AG10803 (cell line): ENCODE data around the gene NSD2.

Experiments used
- DNase-seq: peaks from one replicate; pipeline ENCODE4 v3.0.0; 2010; ENCODE audit warnings: low read depth
- H3K4me3 ChIP-seq: 2 replicates; pipeline ENCODE4 v1.5.1; 2011; ENCODE audit warnings: mild to moderate bottlenecking, low read length, control low read depth
- TF ChIP-seq, protein P1 (sequence below): conservative IDR thresholded peaks from 2 replicates; pipeline ENCODE4 v1.5.1; 2011; ENCODE audit warnings: mild to moderate bottlenecking, low read length, control low read depth, inconsistent platforms

The NSD2 gene

DNA sequence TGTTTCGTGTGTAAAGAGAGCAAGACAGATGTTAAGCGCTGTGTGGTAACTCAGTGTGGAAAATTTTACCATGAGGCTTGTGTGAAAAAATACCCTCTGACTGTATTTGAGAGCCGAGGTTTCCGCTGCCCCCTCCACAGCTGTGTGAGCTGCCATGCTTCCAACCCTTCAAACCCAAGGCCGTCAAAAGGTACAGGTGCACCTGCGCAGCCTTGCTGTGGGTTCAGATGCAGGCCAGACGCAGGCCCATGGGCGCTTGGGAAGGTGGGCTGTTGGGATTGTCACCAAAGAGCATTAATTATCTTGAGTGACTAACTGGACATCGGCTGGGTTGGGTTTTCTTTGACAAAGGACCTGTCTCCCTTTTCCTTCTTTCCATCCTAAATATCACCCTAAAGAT, 82.1 kb downstream of the NSD2 start:
- no peak for DNase-seq
- TF ChIP-seq, protein P1, sequence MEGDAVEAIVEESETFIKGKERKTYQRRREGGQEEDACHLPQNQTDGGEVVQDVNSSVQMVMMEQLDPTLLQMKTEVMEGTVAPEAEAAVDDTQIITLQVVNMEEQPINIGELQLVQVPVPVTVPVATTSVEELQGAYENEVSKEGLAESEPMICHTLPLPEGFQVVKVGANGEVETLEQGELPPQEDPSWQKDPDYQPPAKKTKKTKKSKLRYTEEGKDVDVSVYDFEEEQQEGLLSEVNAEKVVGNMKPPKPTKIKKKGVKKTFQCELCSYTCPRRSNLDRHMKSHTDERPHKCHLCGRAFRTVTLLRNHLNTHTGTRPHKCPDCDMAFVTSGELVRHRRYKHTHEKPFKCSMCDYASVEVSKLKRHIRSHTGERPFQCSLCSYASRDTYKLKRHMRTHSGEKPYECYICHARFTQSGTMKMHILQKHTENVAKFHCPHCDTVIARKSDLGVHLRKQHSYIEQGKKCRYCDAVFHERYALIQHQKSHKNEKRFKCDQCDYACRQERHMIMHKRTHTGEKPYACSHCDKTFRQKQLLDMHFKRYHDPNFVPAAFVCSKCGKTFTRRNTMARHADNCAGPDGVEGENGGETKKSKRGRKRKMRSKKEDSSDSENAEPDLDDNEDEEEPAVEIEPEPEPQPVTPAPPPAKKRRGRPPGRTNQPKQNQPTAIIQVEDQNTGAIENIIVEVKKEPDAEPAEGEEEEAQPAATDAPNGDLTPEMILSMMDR = no peak
- H3K4me3 ChIP-seq = no peak overlapping the region

DNA sequence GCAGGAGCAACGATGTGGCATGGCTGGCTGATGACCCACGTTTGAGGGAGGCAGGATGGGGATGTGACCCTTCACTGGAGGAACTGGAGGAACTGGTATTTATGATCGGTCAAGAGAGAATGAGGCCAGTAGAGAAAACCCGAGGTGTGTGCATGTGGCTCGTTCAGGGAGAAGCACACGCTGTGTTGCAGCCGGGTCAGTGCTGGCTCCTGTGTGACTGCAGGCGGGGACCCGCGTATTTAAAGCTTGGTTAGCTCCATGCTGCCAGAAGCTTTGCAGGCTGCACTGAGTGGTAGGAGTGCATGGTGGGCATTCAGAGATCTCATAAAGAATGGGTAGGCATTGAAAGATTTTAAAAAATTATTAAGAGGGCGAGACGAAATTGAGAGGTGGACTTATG, 85.4 kb downstream of the NSD2 start:
- H3K4me3 ChIP-seq = no peak overlapping the region
- TF ChIP-seq, protein P1 = no peak
- no peak for DNase-seq

DNA sequence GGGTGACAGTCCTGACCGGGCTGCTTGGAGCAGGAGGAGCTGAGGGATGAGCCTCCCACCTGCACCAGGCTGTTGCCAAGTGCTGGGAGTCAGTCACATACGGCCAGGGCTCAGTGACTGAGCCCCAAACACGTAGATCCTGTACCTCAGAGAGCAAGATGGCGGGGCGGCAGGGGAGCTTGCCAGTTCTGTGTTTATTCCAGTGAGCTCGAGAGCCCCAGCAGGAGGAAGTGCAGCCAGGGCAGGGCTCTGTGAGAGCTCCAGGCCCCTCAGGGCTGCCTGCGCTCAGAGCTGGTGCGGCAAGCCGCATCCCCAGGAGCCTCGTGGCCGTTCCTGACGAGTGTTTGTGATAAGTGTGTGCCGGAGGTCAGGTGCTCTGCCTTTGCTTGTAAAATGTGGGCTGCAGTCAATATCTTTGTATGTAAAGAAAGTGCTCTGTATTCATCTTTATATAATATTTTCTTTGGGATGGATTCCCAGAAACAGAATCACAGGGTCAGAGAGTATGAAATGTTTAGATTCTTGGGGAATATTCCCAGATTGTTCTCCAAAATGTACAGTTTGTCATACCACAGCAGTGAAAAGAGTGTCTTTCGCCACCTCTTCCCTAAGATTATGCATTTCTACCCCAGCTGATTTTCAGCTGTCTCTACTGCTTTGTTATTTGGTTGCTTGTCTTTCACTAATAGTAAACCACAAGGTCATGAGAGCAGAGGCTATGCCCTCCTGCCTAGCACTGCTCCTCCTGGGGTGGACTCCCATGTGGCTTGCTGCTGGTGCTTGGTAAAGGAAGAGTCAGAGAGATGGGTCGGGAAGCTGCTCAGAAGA, 87.3 kb downstream of the NSD2 start:
- DNase-seq = no peak
- TF ChIP-seq, protein P1 = no peak

DNA sequence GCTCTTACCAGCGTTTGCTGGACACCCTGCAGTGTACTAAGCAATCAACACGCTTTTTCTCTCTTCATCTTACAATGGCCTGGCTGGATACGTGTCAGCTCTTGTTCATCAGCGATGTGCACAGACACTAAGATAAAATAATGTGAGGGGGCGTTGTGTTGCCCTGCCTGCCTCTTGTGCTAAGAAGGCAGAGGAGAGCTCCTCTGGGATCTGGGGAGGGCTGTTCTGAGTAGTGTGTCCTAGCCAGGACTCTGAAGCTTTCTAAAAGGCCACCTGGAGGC, 87.9 kb downstream of the NSD2 start:
- DNase-seq = no peak
- no peak overlapping the region for H3K4me3 ChIP-seq
- TF ChIP-seq, protein P1 = no peak

More for the DNA sequence above, 87.3 kb downstream of the NSD2 start:
- H3K4me3 ChIP-seq = no peak overlapping the region

DNA sequence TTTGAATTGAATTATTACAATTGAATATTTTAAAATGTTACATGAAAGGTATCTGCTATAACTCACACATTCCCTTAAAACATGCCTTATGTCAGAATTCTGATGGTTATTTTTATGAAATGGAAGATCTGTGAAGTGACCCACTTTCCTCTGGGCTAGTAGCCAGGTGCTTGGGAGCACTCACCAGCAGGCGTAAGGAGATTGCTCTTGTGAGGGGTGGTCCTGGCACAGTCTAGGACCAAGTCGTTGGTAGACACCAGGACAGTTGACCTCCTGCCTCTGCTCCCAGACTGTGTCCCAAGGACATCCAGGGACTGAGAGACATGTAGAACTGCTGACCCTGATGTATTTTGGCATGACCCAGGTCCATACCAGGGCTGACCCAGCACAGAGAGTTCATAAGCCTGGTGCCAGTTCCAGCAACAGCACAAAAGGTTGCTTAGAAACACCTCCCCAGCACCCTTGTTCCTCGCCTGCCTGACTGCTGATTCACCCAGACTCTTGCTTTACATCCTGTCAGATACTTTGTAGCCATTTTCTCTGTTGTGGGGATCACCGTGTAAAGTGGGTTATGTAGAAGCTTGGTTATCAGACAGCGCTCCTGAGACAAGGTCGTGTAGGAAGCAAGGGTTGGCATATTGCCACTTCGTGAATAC, 89.1 kb downstream of the NSD2 start:
- TF ChIP-seq, protein P1 = no peak
- peak; percentile 41 for DNase-seq

DNA sequence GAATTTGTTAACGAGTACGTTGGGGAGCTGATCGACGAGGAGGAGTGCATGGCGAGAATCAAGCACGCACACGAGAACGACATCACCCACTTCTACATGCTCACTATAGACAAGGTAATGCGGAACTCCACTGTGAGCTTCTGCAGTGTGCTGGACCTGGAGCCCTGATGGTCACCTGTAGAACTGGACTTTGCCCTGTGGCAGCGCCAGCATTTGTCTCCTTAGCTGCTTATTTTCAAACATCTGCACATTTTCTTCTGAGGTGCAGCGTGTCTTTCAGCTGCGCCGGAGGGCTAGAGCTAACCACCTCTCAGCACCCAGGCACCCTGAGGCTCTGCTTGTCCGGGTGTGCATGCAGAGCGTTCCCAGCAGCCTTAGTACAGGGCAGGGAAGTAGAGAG, 89.8 kb downstream of the NSD2 start:
- TF ChIP-seq, protein P1 = no peak
- H3K4me3 ChIP-seq = no peak overlapping the region
- DNase-seq = no peak

More for the DNA sequence above, 89.1 kb downstream of the NSD2 start:
- no peak overlapping the region for H3K4me3 ChIP-seq

DNA sequence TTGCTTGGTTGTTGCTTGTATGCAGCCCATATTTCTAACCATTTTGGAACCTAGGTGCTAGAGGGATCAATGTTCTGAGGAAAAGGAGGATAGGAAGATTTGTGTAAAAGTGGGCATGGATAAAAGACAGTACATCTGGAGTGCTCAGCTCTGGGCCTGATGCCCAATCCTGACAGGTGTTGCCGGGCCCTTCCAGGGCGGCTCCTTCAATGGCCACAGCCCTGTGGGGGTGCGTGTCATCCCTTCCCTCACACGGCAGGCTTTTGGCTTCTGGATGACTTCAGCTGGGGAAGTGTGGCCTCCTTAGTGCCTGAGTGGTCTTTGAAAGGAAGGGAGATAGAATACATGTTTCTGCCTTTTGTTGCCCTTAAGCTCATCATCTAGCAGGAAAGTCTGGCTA, 90.4 kb downstream of the NSD2 start:
- no peak overlapping the region for H3K4me3 ChIP-seq
- TF ChIP-seq, protein P1 = no peak
- DNase-seq = no peak
